Prostate gland (tissue), 2 donors: ENCODE data around the gene HRH4. TPM values are rescaled to one million over a fixed set of nuclear protein-coding genes. Genes with fewer than 3 reads are reported as not detected.

Source experiments
- DNase-seq: peaks from one replicate; pipeline ENCODE4 v3.0.0-alpha.2; 2019; ENCODE audit warnings: low spot score
- H3K27ac ChIP-seq, 2 donors: fragments of 200-600 bp; sonication (generic); 2 replicates each; pipeline ENCODE4 v1.5.1; 2017 to 2019
- H3K27me3 ChIP-seq: fragments of 200-600 bp; sonication (generic); replicated peaks from 2 replicates; pipeline ENCODE4 v1.5.1; 2019; ENCODE audit not compliant: insufficient read depth
- H3K36me3 ChIP-seq, 2 donors: fragments of 200-600 bp; sonication (generic); 1 replicate in 1 of 2; 2 replicates in 1 of 2; pipeline versions ENCODE4 v1.5.1 to v1.8.1; 2017 to 2019
- H3K4me1 ChIP-seq: fragments of 200-600 bp; sonication (generic); replicated peaks from 2 replicates; pipeline ENCODE4 v1.5.1; 2019
- H3K4me3 ChIP-seq, 2 donors: fragments of 200-600 bp; sonication (generic); 2 replicates each; pipeline ENCODE4 v1.5.1; 2017 to 2019
- H3K9me3 ChIP-seq: fragments of 200-600 bp; sonication (generic); 2 replicates; pipeline ENCODE4 v1.5.1; 2017
- POLR2A ChIP-seq: fragments of 450-650 bp; IDR thresholded peaks from one replicate; pipeline ENCODE4 v1.6.1; 2016; ENCODE audit warnings: antibody characterized with exemption, mild to moderate bottlenecking
- POLR2AphosphoS5 ChIP-seq: sonication (generic); formaldehyde crosslinking; IDR thresholded peaks from one replicate; pipeline ENCODE4 v1.6.1; 2017; ENCODE audit warnings: antibody characterized with exemption
- WGBS: methylation state at CpG from one replicate; pipeline ENCODE4 v1.1.5; 2018; 5-methylcytosine and 5-hydroxymethylcytosine counted together
- intact Hi-C: fragments of 100-400 bp; cut with DNase I; formaldehyde crosslinking; loops from one replicate; pipeline ENCODE4 v1.14.2; 2022
- total RNA-seq, 2 donors: library from RNA; depleted of rRNA; stranded (reverse); fragments of >200 nt; gene quantifications; one replicate each; pipeline ENCODE4 v1.1.0, GENCODE V29; 2016
- TF ChIP-seq, protein P1 (sequence below), 4 experiments: fragments of 200-600 bp in 2 of 4; fragments of 450-650 bp in 2 of 4; sonication (generic) in 2 of 4; IDR thresholded peaks; 1 replicate in 3 of 4; 2 replicates in 1 of 4; pipeline ENCODE4 v1.5.1; 2016 to 2019; ENCODE audit warnings: antibody characterized with exemption in 4 of 4, mild to moderate bottlenecking in 2 of 4, moderate library complexity in 2 of 4

HRH4 gene, protein sequence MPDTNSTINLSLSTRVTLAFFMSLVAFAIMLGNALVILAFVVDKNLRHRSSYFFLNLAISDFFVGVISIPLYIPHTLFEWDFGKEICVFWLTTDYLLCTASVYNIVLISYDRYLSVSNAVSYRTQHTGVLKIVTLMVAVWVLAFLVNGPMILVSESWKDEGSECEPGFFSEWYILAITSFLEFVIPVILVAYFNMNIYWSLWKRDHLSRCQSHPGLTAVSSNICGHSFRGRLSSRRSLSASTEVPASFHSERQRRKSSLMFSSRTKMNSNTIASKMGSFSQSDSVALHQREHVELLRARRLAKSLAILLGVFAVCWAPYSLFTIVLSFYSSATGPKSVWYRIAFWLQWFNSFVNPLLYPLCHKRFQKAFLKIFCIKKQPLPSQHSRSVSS
- not detected for total RNA-seq

DNA sequence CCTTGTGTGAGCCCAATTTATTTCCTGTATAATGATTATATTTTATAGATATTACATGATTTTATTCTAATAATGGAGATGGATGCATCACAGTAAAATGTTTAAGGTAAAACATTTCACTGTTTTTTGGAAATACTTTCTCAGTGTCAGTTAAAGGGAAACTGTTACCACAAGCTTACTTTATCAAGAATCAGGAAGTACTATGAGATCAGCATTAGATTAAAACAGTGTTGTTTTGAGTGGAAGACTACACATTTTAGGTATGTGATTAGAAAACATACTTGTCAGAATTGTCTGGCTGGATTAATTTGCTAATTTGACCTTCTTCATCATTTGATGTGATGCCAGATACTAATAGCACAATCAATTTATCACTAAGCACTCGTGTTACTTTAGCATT is at the start of gene HRH4:
HRH4 (plus strand) TSS at position 250 of the 400 bp plus-strand sequence; CDS start at position 342, 92 bp downstream.
- no peaks in the 10 kb centered on the region for H3K36me3 ChIP-seq
- no peak within 1 kb of the TSS for H3K4me3 ChIP-seq
- no peaks in the 10 kb centered on the region for H3K9me3 ChIP-seq
- 71% methylated on average over 1 of the region's 1 CpG for WGBS
- intact Hi-C loops: no loop called here
- H3K27ac ChIP-seq: no peak within 1 kb of the TSS
- no peaks in the 10 kb centered on the region for H3K27me3 ChIP-seq
- DNase-seq: no peak
- TF ChIP-seq POLR2AphosphoS5: no peak
- TF ChIP-seq, protein P1, sequence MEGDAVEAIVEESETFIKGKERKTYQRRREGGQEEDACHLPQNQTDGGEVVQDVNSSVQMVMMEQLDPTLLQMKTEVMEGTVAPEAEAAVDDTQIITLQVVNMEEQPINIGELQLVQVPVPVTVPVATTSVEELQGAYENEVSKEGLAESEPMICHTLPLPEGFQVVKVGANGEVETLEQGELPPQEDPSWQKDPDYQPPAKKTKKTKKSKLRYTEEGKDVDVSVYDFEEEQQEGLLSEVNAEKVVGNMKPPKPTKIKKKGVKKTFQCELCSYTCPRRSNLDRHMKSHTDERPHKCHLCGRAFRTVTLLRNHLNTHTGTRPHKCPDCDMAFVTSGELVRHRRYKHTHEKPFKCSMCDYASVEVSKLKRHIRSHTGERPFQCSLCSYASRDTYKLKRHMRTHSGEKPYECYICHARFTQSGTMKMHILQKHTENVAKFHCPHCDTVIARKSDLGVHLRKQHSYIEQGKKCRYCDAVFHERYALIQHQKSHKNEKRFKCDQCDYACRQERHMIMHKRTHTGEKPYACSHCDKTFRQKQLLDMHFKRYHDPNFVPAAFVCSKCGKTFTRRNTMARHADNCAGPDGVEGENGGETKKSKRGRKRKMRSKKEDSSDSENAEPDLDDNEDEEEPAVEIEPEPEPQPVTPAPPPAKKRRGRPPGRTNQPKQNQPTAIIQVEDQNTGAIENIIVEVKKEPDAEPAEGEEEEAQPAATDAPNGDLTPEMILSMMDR (IDR thresholded peaks at IDR 0.05): no peak
- TF ChIP-seq POLR2A: no peak
- no peaks in the 10 kb centered on the region for H3K4me1 ChIP-seq

DNA sequence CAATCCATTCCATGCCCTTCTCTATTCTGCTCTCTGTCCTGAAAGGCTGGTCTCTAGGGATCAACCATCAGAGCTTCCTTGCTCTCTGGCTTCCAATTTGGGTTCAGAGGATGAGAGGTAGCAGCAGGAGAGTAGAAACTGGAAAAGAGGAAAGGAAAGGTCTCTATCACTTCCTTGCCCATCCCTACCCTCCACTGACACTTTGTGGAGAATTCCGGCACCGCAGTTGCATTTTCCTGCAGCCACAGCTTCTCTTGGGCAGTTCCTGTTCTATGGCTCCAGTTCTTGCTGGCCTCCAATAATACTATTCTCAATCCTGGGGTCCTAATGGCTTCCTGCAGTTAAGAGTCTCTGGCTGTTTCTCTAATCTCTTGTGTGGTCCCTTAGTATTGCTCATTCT is 47.3 kb upstream of the HRH4 start:
- intact Hi-C loops: no loop called here
- no peak overlapping the region for H3K27ac ChIP-seq
- H3K4me1 ChIP-seq: no peaks in the 10 kb centered on the region
- H3K27me3 ChIP-seq: no peaks in the 10 kb centered on the region
- WGBS: 80% methylated on average over 2 of the region's 2 CpGs
- H3K4me3 ChIP-seq: no peak overlapping the region
- TF ChIP-seq, protein P1 (IDR thresholded peaks at IDR 0.05): no peak
- TF ChIP-seq POLR2A (no peak), POLR2AphosphoS5 (no peak)
- no peak for DNase-seq
- H3K36me3 ChIP-seq: no peaks in the 10 kb centered on the region
- no peaks in the 10 kb centered on the region for H3K9me3 ChIP-seq

DNA sequence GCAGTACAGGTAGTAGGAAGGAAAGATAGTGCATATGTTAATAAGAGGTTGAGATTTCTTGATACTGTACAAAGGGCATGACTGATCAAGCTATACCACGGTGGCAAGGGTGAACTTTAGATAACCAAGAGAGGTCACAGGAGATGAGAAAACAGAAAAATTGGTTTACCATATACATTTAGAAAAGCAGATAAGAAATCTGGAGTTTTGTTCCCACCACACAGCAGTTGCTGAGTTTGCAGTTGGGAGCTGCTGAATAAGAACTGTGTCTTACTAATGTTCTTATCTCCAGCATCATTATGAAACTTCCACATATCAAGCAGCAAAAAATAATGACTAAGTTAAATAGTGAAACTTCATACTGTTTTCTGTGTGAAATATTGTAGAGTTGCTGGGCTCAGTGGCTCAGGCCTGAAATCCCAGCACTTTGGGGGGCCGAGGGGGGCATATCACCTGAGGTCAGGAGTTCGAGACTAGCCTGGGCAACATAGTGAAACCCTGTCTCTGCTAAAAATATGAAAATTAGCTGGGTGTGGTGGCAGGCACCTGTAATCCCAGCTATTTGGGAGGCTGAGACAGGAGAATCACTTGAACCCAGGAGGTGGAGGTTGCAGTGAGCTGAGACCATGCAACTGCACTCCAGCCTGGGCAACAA is 46.0 kb upstream of the HRH4 start:
- Histone ChIP-seq H3K9me3 (no peaks in the 10 kb centered on the region), H3K27ac (no peak overlapping the region), H3K36me3 (no peaks in the 10 kb centered on the region), H3K4me1 (no peaks in the 10 kb centered on the region), H3K4me3 (no peak overlapping the region), H3K27me3 (no peaks in the 10 kb centered on the region)
- WGBS: 86% methylated on average over 3 of the region's 3 CpGs
- intact Hi-C loops: no loop called here
- TF ChIP-seq POLR2AphosphoS5 (no peak), POLR2A (no peak)
- TF ChIP-seq, protein P1 (IDR thresholded peaks at IDR 0.05): no peak
- no peak for DNase-seq

DNA sequence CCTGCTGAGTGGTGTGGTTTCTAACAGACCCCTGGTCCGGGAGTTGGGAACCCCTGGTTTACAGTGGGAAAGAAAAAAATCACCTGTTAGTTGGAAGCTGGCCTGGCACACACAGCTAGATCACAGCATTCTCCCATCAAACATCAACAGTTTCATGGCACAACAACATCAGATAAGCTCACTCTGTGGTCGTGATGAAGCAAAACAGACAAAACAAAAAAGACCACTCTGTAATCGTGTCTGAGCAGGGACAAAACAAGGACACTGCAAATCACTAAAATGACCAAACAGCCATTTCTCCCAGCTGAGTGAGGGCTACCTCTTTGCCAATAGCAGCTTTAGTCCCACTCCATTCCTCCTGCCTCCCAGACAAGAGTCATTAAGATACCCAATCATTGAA is 43.0 kb upstream of the HRH4 start:
- TF ChIP-seq POLR2A: no peak
- no peak for TF ChIP-seq POLR2AphosphoS5
- TF ChIP-seq, protein P1 (IDR thresholded peaks at IDR 0.05): no peak
- Histone ChIP-seq H3K36me3 (no peaks in the 10 kb centered on the region), H3K4me3 (no peak overlapping the region), H3K27ac (no peak overlapping the region), H3K9me3 (no peaks in the 10 kb centered on the region), H3K4me1 (peaks cover 3% of the 10 kb centered on the region), H3K27me3 (no peaks in the 10 kb centered on the region)
- WGBS: 27% methylated on average over 3 of the region's 3 CpGs
- no peak for DNase-seq
- intact Hi-C loops: no loop called here

DNA sequence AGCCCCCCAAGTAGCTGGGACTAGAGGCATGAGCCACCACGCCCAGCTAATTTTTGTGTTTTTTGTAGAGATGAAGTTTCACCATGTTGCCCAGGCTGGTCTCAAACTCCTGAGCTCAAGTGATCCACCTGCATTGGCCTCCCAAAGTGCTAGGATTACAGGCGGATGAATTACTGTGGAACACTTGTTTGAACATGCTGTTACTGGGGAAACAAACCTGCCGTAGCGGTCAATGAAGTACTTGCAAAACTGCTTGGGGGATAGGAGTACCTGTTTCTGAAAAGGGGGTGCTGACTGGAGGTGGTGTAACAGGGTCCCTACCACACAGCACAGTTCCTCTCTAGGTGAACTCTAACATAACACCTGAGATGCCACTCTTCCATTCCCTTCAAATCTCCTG is 39.9 kb upstream of the HRH4 start:
- Histone ChIP-seq H3K36me3 (no peaks in the 10 kb centered on the region), H3K27ac (no peak overlapping the region), H3K4me3 (no peak overlapping the region), H3K27me3 (no peaks in the 10 kb centered on the region), H3K9me3 (no peaks in the 10 kb centered on the region), H3K4me1 (peaks cover 3% of the 10 kb centered on the region)
- WGBS: 64% methylated on average over 4 of the region's 4 CpGs
- TF ChIP-seq POLR2AphosphoS5 (no peak), POLR2A (no peak)
- TF ChIP-seq, protein P1 (IDR thresholded peaks at IDR 0.05): no peak
- intact Hi-C loops: no loop called here
- no peak for DNase-seq
